Endothelial cell (in vitro differentiated cells): ENCODE measurements around the gene RNU1-4. TPM values are rescaled to one million over a fixed set of nuclear protein-coding genes. Genes with fewer than 3 reads are reported as not detected.
"Not testable (repeated sequence)": the region's sequence is repeated elsewhere in the genome, so short reads cannot be mapped to it uniquely, and the experiment has no call there.

Experiments used
- DNase-seq: peaks from one replicate; pipeline ENCODE4 v3.0.0; 2021; ENCODE audit warnings: low spot score
- H3K27ac Mint-ChIP-seq: one replicate; pipeline ENCODE4 v1.8.0; 2021; ENCODE audit warnings: mixed read lengths, inconsistent platforms; ENCODE audit not compliant: unreplicated experiment
- H3K27me3 Mint-ChIP-seq: one replicate; pipeline ENCODE4 v1.8.0; 2021; ENCODE audit warnings: mild to moderate bottlenecking, moderate library complexity, mixed read lengths, inconsistent platforms; ENCODE audit not compliant: unreplicated experiment
- H3K36me3 Mint-ChIP-seq: one replicate; pipeline ENCODE4 v1.8.0; 2021; ENCODE audit warnings: mild to moderate bottlenecking, low read depth, mixed read lengths, inconsistent platforms; ENCODE audit not compliant: unreplicated experiment
- H3K4me1 Mint-ChIP-seq: one replicate; pipeline ENCODE4 v1.8.0; 2021; ENCODE audit warnings: mild to moderate bottlenecking, mixed read lengths, inconsistent platforms; ENCODE audit not compliant: unreplicated experiment
- H3K4me3 Mint-ChIP-seq: one replicate; pipeline ENCODE4 v1.8.0; 2021; ENCODE audit warnings: mild to moderate bottlenecking, mixed read lengths, inconsistent platforms; ENCODE audit not compliant: unreplicated experiment
- H3K9me3 Mint-ChIP-seq: one replicate; pipeline ENCODE4 v1.8.0; 2021; ENCODE audit warnings: mixed read lengths, inconsistent platforms; ENCODE audit not compliant: unreplicated experiment
- total RNA-seq: library from RNA; stranded (reverse); fragmentation: NEBNext Ultra II Directional; extraction: Animal tissue kit (Norgen Biotek cat#: 25700); gene quantifications from one replicate; pipeline ENCODE4 v1.2.1, GENCODE V29; 2021; ENCODE audit not compliant: unreplicated experiment
- TF ChIP-seq, protein P1 (sequence below): fragments of 200-600 bp; sonication (generic); IDR thresholded peaks from one replicate; pipeline ENCODE4 v1.5.0; 2021; ENCODE audit warnings: antibody characterized with exemption; ENCODE audit not compliant: unreplicated experiment

Gene RNU1-4
- total RNA-seq, 1 donor from 2014 or later, result 3,428 TPM

DNA sequence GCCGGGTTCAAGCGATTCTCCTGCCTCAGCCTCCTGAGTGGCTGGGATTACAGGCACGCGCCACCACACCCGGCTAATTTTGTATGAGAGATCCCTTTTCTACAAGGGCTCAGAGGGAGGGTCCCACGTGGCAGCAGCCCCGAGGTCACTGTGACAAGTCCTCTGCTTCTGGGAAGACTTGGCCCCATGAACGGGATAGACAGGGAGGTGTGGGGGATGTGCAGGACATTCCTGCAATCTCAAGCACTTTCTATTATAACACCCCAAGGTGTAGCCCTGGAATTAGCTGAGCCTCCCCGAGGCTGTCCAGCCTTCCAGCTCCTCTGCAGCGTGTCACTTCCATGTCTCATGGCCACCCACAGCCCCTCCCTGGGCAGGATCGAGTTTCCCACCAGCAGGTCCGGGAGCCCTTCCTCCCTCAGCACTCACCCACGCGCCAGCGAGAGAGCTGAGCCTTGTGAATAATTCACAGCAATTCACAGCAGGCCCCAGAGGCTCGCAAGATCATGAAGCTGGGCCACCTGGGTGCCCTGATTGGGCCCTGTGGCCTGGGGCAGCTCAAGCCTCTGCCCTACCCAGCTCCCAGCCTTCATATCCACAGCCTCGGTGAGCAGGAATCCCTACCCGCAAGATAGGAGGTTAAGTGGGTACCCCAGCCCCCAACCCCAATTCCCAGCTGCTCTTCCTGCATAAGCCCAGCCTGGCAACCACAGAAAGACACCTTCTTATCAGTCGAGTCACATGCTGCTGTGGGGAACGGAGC, 22.8 kb upstream of the RNU1-4 start:
- H3K27ac Mint-ChIP-seq, result no peak overlapping the region
- no peaks in the 10 kb centered on the region for H3K9me3 Mint-ChIP-seq
- TF ChIP-seq, protein P1, sequence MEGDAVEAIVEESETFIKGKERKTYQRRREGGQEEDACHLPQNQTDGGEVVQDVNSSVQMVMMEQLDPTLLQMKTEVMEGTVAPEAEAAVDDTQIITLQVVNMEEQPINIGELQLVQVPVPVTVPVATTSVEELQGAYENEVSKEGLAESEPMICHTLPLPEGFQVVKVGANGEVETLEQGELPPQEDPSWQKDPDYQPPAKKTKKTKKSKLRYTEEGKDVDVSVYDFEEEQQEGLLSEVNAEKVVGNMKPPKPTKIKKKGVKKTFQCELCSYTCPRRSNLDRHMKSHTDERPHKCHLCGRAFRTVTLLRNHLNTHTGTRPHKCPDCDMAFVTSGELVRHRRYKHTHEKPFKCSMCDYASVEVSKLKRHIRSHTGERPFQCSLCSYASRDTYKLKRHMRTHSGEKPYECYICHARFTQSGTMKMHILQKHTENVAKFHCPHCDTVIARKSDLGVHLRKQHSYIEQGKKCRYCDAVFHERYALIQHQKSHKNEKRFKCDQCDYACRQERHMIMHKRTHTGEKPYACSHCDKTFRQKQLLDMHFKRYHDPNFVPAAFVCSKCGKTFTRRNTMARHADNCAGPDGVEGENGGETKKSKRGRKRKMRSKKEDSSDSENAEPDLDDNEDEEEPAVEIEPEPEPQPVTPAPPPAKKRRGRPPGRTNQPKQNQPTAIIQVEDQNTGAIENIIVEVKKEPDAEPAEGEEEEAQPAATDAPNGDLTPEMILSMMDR, result no peak
- DNase-seq, result peak; percentile 16
- peaks cover 11% of the 10 kb centered on the region for H3K27me3 Mint-ChIP-seq
- H3K4me1 Mint-ChIP-seq, result no peaks in the 10 kb centered on the region
- peaks cover 3% of the 10 kb centered on the region for H3K36me3 Mint-ChIP-seq
- H3K4me3 Mint-ChIP-seq, result no peak overlapping the region

DNA sequence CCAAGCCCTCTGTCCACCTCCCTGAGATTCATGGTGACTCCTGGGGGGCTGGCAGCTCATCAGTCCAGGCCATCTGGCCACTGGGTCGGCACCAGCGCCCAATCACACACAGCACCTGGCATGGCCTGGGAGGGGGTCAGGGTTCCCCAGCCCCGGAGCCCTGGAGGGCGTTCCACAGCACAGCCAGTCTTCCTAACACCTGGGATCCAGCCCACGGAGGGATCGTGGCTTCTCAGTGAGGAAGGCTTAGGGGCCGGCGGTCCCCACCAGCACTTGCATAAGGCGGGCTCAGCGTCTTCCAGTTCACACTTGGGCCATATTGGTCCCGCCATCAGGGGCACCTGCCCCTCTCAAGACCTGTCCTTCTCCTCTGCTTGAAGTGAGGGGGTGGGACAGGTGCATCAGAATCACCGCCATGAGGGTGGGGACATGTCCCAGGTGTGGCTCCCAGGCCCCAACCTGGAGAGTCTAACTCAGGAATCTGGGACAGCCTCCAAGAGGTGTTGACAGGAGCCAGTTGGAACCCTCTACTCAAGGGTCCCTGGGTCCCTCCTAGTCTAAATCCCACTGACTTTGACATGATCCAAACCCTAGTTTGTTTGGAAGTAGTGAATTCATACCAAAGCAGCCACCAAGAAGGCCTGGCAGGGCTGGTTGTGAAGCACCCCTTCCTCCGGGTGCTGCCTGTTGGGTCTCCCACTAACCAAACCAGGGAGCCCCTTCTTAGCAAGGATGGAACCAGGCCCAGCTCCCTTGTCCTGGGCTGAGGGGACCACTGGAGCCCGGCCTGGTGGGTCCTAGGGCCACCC, 22.0 kb upstream of the RNU1-4 start:
- not testable (repeated sequence) for H3K9me3 Mint-ChIP-seq, H3K27ac Mint-ChIP-seq, H3K4me3 Mint-ChIP-seq, H3K4me1 Mint-ChIP-seq, H3K36me3 Mint-ChIP-seq
- DNase-seq, result peak; percentile 7
- peaks cover 11% of the 10 kb centered on the region for H3K27me3 Mint-ChIP-seq

DNA sequence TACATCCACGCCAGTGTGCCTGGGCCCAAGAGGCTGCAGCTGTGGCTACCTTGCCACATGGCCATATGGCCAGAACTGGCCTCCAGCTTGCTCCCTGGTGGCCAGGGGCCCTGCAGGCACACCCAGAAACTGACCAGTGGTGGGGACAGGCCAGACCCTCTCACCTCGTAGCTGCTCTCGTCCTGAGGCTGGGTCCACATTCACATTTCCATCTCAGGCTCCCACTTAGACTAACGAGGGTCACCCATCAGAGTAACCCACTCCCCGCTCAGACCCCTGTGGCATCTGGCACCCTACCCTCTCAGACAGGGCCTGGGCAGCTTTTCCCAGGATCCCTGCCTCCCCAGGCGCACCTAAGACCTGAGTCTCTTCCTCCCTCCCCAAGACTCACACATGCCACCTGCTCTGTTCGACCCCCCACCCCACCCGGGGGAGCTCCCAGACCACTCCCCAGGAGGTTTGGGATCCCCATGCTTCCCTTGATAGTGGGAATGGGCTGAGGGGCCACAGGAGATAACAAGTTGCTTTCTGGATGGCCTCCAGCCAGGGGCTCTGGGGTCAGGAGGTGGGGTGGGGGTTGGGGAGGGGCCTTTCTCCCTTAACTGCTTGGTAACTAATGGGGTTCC, 21.3 kb upstream of the RNU1-4 start:
- peaks cover 11% of the 10 kb centered on the region for H3K27me3 Mint-ChIP-seq

DNA sequence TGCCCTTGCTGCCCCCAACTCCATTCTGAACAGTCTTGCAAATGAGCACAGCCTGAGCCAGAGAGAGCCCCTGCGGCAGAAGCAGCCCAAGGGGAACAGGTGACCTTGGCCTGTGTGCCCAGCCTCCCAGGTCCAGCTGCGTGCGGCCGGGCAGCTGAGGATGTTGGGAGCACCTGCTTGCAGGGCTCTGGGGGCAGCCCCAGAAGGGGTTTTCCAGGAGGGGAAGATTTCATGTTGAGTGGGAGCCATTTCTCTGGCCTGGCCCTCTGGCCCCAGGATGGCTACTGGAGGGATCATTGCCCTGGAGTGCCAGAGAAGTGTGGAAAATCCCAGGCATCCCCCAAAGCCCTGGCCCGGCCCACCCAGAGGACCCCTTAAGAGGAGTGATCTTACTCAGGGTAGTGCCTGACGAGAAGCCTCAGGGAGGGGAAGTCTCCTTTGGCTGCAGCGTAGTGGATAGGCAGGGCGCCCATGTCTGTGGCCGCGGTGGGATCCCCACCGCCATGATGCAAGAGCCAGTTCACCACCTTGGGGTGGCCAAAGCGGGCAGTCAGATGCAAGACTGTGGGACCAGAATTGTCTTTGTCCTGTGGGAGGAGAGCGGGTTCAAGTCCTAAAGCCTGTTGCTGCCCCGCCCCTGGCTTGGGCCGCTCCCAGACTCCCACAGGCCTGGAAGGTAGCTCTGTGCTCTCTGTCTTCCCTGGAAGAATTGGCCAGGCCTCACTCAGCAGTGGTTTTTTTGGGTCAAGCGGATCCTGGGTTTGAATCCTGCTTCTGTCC, 20.6 kb upstream of the RNU1-4 start:
- TF ChIP-seq, protein P1, result no peak
- peaks cover 11% of the 10 kb centered on the region for H3K27me3 Mint-ChIP-seq
- H3K36me3 Mint-ChIP-seq, result peaks cover 3% of the 10 kb centered on the region
- no peaks in the 10 kb centered on the region for H3K9me3 Mint-ChIP-seq
- no peak overlapping the region for H3K4me3 Mint-ChIP-seq
- no peak overlapping the region for H3K27ac Mint-ChIP-seq
- no peaks in the 10 kb centered on the region for H3K4me1 Mint-ChIP-seq
- DNase-seq, result peak; percentile 3

More for the DNA sequence above, 21.3 kb upstream of the RNU1-4 start:
- H3K9me3 Mint-ChIP-seq, result no peaks in the 10 kb centered on the region
- no peak overlapping the region for H3K27ac Mint-ChIP-seq
- H3K36me3 Mint-ChIP-seq, result peaks cover 3% of the 10 kb centered on the region
- no peaks in the 10 kb centered on the region for H3K4me1 Mint-ChIP-seq
- no peak overlapping the region for H3K4me3 Mint-ChIP-seq
- TF ChIP-seq, protein P1, result no peak
- DNase-seq, result peak; percentile 9
